ENCODE results near the gene MOBP. TPM values are rescaled to one million over a fixed set of nuclear protein-coding genes. Genes with fewer than 3 reads are reported as not detected.
A peak's percentile ranks its signal among the peaks of the same experiment; 100 is the strongest.

Gene MOBP
- total and polyA plus RNA-seq, 2 experiments from 2014 or later, result not detected

- H3K27me3 ChIP-seq (ENCODE audit: insufficient read depth), result no peaks in the 10 kb centered on the region
- no peak overlapping the region for H3K27ac ChIP-seq (ENCODE audit: low read depth)
- no peaks in the 10 kb centered on the region for H3K9me2 ChIP-seq (ENCODE audit: insufficient read depth)
- no peak for DNase-seq (ENCODE audit: low spot score)
- Mint-ChIP-seq H3K36me3 (ENCODE audit: low read depth) (no peaks in the 10 kb centered on the region), H3K27ac (no peak overlapping the region), H3K4me1 (no peaks in the 10 kb centered on the region; the same call in 2 of the 3 replicates), H3K4me3 (no peak overlapping the region), H3K27me3 (ENCODE audit: insufficient read depth, low read depth, poor library complexity) (peaks cover 5% of the 10 kb centered on the region), H3K9me3 (no peaks in the 10 kb centered on the region)
- no peaks in the 10 kb centered on the region for H4K20me1 ChIP-seq (replicated peaks; ENCODE audit: insufficient read depth)
- ATAC-seq, result no peak
- H3K79me2 ChIP-seq (replicated peaks; ENCODE audit: insufficient read depth), result no peaks in the 10 kb centered on the region
- H3K4me3 ChIP-seq, result no peak overlapping the region
- H3K4me1 ChIP-seq (ENCODE audit: insufficient read depth), result no peaks in the 10 kb centered on the region
- no peak overlapping the region for H3K4me2 ChIP-seq
- TF ChIP-seq NANOG (IDR thresholded peaks at IDR 0.05; ENCODE audit: borderline replicate concordance) (no peak), JUNB (IDR thresholded peaks at IDR 0.05; ENCODE audit: unreplicated experiment) (no peak), POLR2AphosphoS5 (IDR thresholded peaks at IDR 0.05; ENCODE audit: low read depth) (no peak), ZNF462 (CRISPR knock-in tag; IDR thresholded peaks at IDR 0.05) (no peak), ZNF114 (CRISPR knock-in tag; IDR thresholded peaks at IDR 0.05) (no peak), STAT1 (IDR thresholded peaks at IDR 0.05; ENCODE audit: unreplicated experiment) (no peak), ZNF331 (CRISPR knock-in tag; IDR thresholded peaks at IDR 0.05; ENCODE audit: low read depth) (no peak)
- H3F3A ChIP-seq (replicated peaks; ENCODE audit: low read depth), result no peaks in the 10 kb centered on the region
- H3K36me3 ChIP-seq (ENCODE audit: insufficient read depth), result no peaks in the 10 kb centered on the region
- no peak overlapping the region for H2AFZ ChIP-seq
Measured at GRCh38 chr3:39427506-39427905, 40.0 kb upstream of the MOBP start.

GRCh38 chr3:39428745-39429201 lies 38.7 kb upstream of the MOBP start:
- no peaks in the 10 kb centered on the region; the same call in 2 of the 3 replicates for H3K4me1 Mint-ChIP-seq
- no peak overlapping the region for H3K27ac ChIP-seq (ENCODE audit: low read depth)
- no peak overlapping the region for H3K4me2 ChIP-seq
- H4K20me1 ChIP-seq (replicated peaks; ENCODE audit: insufficient read depth), result no peaks in the 10 kb centered on the region
- H3K27me3 Mint-ChIP-seq (ENCODE audit: insufficient read depth, low read depth, poor library complexity), result peaks cover 5% of the 10 kb centered on the region
- no peaks in the 10 kb centered on the region for H3F3A ChIP-seq (replicated peaks; ENCODE audit: low read depth)
- H3K4me3 ChIP-seq, result no peak overlapping the region
- DNase-seq (ENCODE audit: low spot score) (peak; percentile 40), ATAC-seq (peak; percentile 73)
- H3K4me1 ChIP-seq (ENCODE audit: insufficient read depth), result no peaks in the 10 kb centered on the region
- peak overlapping the region; percentile 90; the same call in 1 of the 2 replicates for H2AFZ ChIP-seq
- no peak overlapping the region for H3K27ac Mint-ChIP-seq
- H3K9me2 ChIP-seq (ENCODE audit: insufficient read depth), result no peaks in the 10 kb centered on the region
- H3K36me3 ChIP-seq (ENCODE audit: insufficient read depth), result no peaks in the 10 kb centered on the region
- no peaks in the 10 kb centered on the region for H3K79me2 ChIP-seq (replicated peaks; ENCODE audit: insufficient read depth)
- H3K27me3 ChIP-seq (ENCODE audit: insufficient read depth), result no peaks in the 10 kb centered on the region
- no peaks in the 10 kb centered on the region for H3K9me3 Mint-ChIP-seq
- H3K36me3 Mint-ChIP-seq (ENCODE audit: low read depth), result no peaks in the 10 kb centered on the region
- no peak overlapping the region for H3K4me3 Mint-ChIP-seq
- TF ChIP-seq NANOG (IDR thresholded peaks at IDR 0.05; ENCODE audit: borderline replicate concordance) (no peak), STAT1 (IDR thresholded peaks at IDR 0.05; ENCODE audit: unreplicated experiment) (no peak), ZNF331 (CRISPR knock-in tag; IDR thresholded peaks at IDR 0.05; ENCODE audit: low read depth) (no peak), POLR2AphosphoS5 (IDR thresholded peaks at IDR 0.05; ENCODE audit: low read depth) (no peak), REST (IDR thresholded peaks at IDR 0.05; ENCODE audit: unreplicated experiment) (no peak)
